Measurements from ENCODE around the gene ASTN1.

GRCh38 chr1:177023249-177023648, 141.3 kb downstream of the ASTN1 start:
- TF ChIP-seq CTCF (IDR thresholded peaks at IDR 0.05) (no peak), EP300 (IDR thresholded peaks at IDR 0.05) (no peak), POLR2A (IDR thresholded peaks at IDR 0.05) (no peak)
